A549 treated with Hydrocortisone at 1 μM for 4 hours (cell line): Measurements from ENCODE around the gene SLC38A2. TPM values are rescaled to one million over a fixed set of nuclear protein-coding genes. Genes with fewer than 3 reads are reported as not detected.

Experiments
- total RNA-seq: library from RNA; stranded (reverse); fragments of 200-300 nt; extraction: Qiagen RNA extraction; gene quantifications from 5 replicates; pipeline ENCODE4 v1.2.3, GENCODE V29; 2022

The SLC38A2 gene
- 99.4 to 139 TPM (median 132 TPM) in 5 replicates for total RNA-seq

GRCh38 chr12:46372544-46373300 is at the start of gene SLC38A2:
SLC38A2 (minus strand) TSS chr12:46372773; CDS start chr12:46371293, 1,480 bp downstream.

Other genes starting within 250 kb of the SLC38A2 start
- 64.1 to 103 TPM (median 78.3 TPM) in 5 replicates for gene SLC38A1, start 103.7 kb downstream of the SLC38A2 start, total RNA-seq